SK-N-SH treated with all-trans-retinoic acid at 6 μM for 48 hours (cell line): ENCODE measurements around the gene TET3.

ENCODE experiments used
- ATAC-seq: fragments of 200-7000 bp; cut with Tn5 transposase; 3 replicates; pipeline ENCODE4 v1.9.1; 2020; ENCODE audit warnings: mild to moderate bottlenecking, moderate library complexity
- ARNTL ChIP-seq: fragments of 450-650 bp; formaldehyde crosslinking; IDR thresholded peaks from 2 replicates; pipeline ENCODE4 v1.5.0; 2020; ENCODE audit warnings: low read depth, mild to moderate bottlenecking, moderate library complexity, borderline replicate concordance
- CREB5 ChIP-seq: fragments of 250-450 bp; sonication (Bioruptor Pico); IDR thresholded peaks from 2 replicates; pipeline ENCODE4 v1.5.1; 2020; ENCODE audit warnings: low read depth, mild to moderate bottlenecking, moderate library complexity
- CSRNP3 ChIP-seq: fragments of 250-450 bp; sonication (Bioruptor Pico); IDR thresholded peaks from 2 replicates; pipeline ENCODE4 v1.5.1; 2021; ENCODE audit warnings: mild to moderate bottlenecking, moderate library complexity
- ESRRG ChIP-seq: fragments of 250-450 bp; sonication (Bioruptor Pico); IDR thresholded peaks from 2 replicates; pipeline ENCODE4 v1.6.1; 2021; ENCODE audit warnings: mild to moderate bottlenecking
- GLIS3 ChIP-seq: fragments of 250-450 bp; sonication (Bioruptor Pico); IDR thresholded peaks from 2 replicates; pipeline ENCODE4 v1.5.0; 2020; ENCODE audit warnings: mild to moderate bottlenecking, moderate library complexity
- POU6F1 ChIP-seq: fragments of 250-450 bp; sonication (Bioruptor Pico); IDR thresholded peaks from 2 replicates; pipeline ENCODE4 v1.8.0; 2021; ENCODE audit warnings: low read depth, mild to moderate bottlenecking, moderate library complexity, borderline replicate concordance
- PPARA ChIP-seq: fragments of 250-450 bp; sonication (Bioruptor Pico); IDR thresholded peaks from 2 replicates; pipeline ENCODE4 v1.5.0; 2020; ENCODE audit warnings: mild to moderate bottlenecking, borderline replicate concordance
- RARB ChIP-seq: fragments of 250-450 bp; sonication (Bioruptor Pico); IDR thresholded peaks from 2 replicates; pipeline ENCODE4 v1.8.0; 2021; ENCODE audit warnings: mild to moderate bottlenecking, moderate library complexity
- SNAI2 ChIP-seq: fragments of 250-450 bp; sonication (Bioruptor Pico); IDR thresholded peaks from 2 replicates; pipeline ENCODE4 v1.5.0; 2020; ENCODE audit warnings: mild to moderate bottlenecking, moderate library complexity
- TCF4 ChIP-seq: fragments of 250-450 bp; sonication (Bioruptor Pico); IDR thresholded peaks from 2 replicates; pipeline ENCODE4 v1.8.0; 2021; ENCODE audit warnings: mild to moderate bottlenecking, moderate library complexity, borderline replicate concordance
- TOX ChIP-seq: fragments of 250-450 bp; sonication (Bioruptor Pico); IDR thresholded peaks from 2 replicates; pipeline ENCODE4 v1.8.0; 2021; ENCODE audit warnings: mild to moderate bottlenecking, moderate library complexity, borderline replicate concordance
- ZC3H10 ChIP-seq: fragments of 250-450 bp; sonication (Bioruptor Pico); IDR thresholded peaks from 2 replicates; pipeline ENCODE4 v1.5.1; 2021; ENCODE audit warnings: mild to moderate bottlenecking, moderate library complexity
- ZFP3 ChIP-seq: fragments of 250-450 bp; sonication (Bioruptor Pico); IDR thresholded peaks from 2 replicates; pipeline ENCODE4 v1.5.0; 2020; ENCODE audit warnings: mild to moderate bottlenecking, moderate library complexity
- ZFP30 ChIP-seq: fragments of 450-650 bp; formaldehyde crosslinking; IDR thresholded peaks from 2 replicates; pipeline ENCODE4 v1.5.0; 2022; ENCODE audit warnings: mild to moderate bottlenecking, moderate library complexity
- ZNF565 ChIP-seq: fragments of 450-650 bp; formaldehyde crosslinking; conservative IDR thresholded peaks from 2 replicates; pipeline ENCODE4 v1.5.0; 2020; ENCODE audit warnings: low read depth, mild to moderate bottlenecking, moderate library complexity
- ZNF70 ChIP-seq: fragments of 450-650 bp; formaldehyde crosslinking; IDR thresholded peaks from 2 replicates; pipeline ENCODE4 v1.5.0; 2020; ENCODE audit warnings: mild to moderate bottlenecking, moderate library complexity
- ZNF8 ChIP-seq: fragments of 450-650 bp; formaldehyde crosslinking; IDR thresholded peaks from 2 replicates; pipeline ENCODE4 v1.5.0; 2020; ENCODE audit warnings: mild to moderate bottlenecking, moderate library complexity
- TF ChIP-seq, protein P1 (sequence below): fragments of 250-450 bp; sonication (Bioruptor Pico); IDR thresholded peaks from 2 replicates; pipeline ENCODE4 v1.8.0; 2020; ENCODE audit warnings: mild to moderate bottlenecking, moderate library complexity, borderline replicate concordance

The TET3 gene

DNA sequence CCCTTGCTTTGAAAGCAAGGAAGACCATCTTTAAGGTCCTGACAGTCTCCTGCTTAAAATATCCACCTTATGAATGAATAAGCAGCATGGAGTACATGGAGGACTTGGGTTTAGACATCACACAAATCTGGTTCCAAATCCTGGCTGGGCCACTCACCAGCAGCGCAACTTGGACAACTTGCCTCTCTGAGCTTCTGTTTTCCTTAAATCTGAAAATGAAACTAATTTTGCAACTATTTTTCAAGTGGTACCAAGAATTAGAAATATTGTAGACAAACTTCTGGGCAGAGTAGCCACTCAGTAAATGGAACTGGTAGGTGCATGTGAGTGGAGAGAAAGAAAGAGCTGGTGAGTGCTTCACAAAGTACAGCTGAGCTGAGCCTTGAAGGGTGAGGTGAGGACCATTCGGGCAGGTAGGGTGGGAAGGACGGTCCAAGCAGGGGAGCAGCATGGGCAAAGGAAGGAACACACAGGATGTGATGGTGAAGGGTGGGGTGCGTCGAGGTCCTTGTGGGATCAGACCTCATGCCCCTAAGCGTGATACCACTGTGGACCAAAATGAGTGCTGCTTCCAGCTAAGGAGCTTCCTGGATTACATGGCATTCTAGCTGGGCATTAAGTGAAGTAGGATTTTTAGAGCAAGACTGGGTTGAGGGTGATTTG lies 14.4 kb upstream of the TET3 start:
- no peak for TF ChIP-seq ARNTL (CRISPR knock-in tag)
- TF ChIP-seq RARB (CRISPR knock-in tag): no peak
- TF ChIP-seq PPARA (CRISPR knock-in tag): no peak
- no peak for TF ChIP-seq TOX (CRISPR knock-in tag)
- ATAC-seq: peak; percentile 13; the same call in 2 of the 3 replicates

GRCh38 chr2:73970850-73971471 lies 13.7 kb upstream of the TET3 start:
- TF ChIP-seq ARNTL (CRISPR knock-in tag): no peak
- TF ChIP-seq ESRRG: no peak
- no peak for TF ChIP-seq PPARA (CRISPR knock-in tag)
- no peak for TF ChIP-seq CSRNP3 (CRISPR knock-in tag)
- TF ChIP-seq, protein P1, sequence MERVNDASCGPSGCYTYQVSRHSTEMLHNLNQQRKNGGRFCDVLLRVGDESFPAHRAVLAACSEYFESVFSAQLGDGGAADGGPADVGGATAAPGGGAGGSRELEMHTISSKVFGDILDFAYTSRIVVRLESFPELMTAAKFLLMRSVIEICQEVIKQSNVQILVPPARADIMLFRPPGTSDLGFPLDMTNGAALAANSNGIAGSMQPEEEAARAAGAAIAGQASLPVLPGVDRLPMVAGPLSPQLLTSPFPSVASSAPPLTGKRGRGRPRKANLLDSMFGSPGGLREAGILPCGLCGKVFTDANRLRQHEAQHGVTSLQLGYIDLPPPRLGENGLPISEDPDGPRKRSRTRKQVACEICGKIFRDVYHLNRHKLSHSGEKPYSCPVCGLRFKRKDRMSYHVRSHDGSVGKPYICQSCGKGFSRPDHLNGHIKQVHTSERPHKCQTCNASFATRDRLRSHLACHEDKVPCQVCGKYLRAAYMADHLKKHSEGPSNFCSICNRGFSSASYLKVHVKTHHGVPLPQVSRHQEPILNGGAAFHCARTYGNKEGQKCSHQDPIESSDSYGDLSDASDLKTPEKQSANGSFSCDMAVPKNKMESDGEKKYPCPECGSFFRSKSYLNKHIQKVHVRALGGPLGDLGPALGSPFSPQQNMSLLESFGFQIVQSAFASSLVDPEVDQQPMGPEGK (CRISPR knock-in tag): no peak
- no peak for TF ChIP-seq SNAI2 (CRISPR knock-in tag)
- no peak for TF ChIP-seq POU6F1 (CRISPR knock-in tag)
- TF ChIP-seq ZNF70: no peak
- peak; percentile 70 for ATAC-seq

GRCh38 chr2:73971722-73972121 lies 13.0 kb upstream of the TET3 start:
- ATAC-seq: peak; percentile 68
- TF ChIP-seq, protein P1 (CRISPR knock-in tag): no peak
- TF ChIP-seq ZC3H10 (no peak), PPARA (CRISPR knock-in tag) (no peak), ZFP30 (CRISPR knock-in tag) (no peak), CREB5 (CRISPR knock-in tag) (no peak), TOX (CRISPR knock-in tag) (no peak), ZNF8 (CRISPR knock-in tag) (no peak), GLIS3 (no peak), SNAI2 (CRISPR knock-in tag) (no peak), ZFP3 (CRISPR knock-in tag) (no peak), TCF4 (no peak), ESRRG (no peak), POU6F1 (CRISPR knock-in tag) (no peak), ZNF565 (CRISPR knock-in tag) (no peak)
